ENCODE results near the gene SAMD4B.

DNA sequence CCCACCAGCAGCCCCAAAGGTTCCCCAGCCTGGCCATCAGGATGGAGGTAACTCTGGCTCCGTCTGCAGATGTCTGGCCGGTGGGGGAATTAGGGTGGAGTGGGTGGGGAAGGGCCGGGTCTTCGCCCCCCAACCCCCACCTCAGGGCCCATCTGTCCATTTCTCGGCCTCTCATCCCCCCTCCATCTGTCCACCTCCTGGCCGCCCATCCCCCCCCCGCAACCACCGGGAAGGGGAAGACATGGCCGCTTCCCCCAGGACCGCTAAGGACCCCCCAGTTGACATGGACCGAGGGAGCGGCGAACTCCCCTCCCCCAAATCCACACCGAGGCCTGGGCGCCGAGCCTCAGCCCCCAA is 22.4 kb upstream of the SAMD4B start:
- TF ChIP-seq, protein P1, sequence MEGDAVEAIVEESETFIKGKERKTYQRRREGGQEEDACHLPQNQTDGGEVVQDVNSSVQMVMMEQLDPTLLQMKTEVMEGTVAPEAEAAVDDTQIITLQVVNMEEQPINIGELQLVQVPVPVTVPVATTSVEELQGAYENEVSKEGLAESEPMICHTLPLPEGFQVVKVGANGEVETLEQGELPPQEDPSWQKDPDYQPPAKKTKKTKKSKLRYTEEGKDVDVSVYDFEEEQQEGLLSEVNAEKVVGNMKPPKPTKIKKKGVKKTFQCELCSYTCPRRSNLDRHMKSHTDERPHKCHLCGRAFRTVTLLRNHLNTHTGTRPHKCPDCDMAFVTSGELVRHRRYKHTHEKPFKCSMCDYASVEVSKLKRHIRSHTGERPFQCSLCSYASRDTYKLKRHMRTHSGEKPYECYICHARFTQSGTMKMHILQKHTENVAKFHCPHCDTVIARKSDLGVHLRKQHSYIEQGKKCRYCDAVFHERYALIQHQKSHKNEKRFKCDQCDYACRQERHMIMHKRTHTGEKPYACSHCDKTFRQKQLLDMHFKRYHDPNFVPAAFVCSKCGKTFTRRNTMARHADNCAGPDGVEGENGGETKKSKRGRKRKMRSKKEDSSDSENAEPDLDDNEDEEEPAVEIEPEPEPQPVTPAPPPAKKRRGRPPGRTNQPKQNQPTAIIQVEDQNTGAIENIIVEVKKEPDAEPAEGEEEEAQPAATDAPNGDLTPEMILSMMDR (IDR thresholded peaks at IDR 0.05; ENCODE audit: low read length): no peak
- no peak for TF ChIP-seq EZH2 (IDR thresholded peaks at IDR 0.05; ENCODE audit: borderline replicate concordance, low read length)
